OCI-LY3 (cell line): ENCODE data around the gene HSD11B1L.

ENCODE experiments used
- H2AFZ ChIP-seq: fragments of 200-600, 300-600 bp; shearing (Covaris generic); 2 replicates; pipeline ENCODE4 v1.6.0; 2014; ENCODE audit warnings: antibody characterized with exemption, low read depth, low read length
- H3K27ac ChIP-seq: fragments of 200-600, 300-600 bp; sonication (generic); 2 replicates; pipeline ENCODE4 v1.5.1; 2014; ENCODE audit warnings: mild to moderate bottlenecking, low read length, moderate library complexity, mixed read lengths
- H3K27me3 ChIP-seq: fragments of 200-600, 300-600 bp; sonication (generic); 2 replicates; pipeline ENCODE4 v1.6.1; 2014; ENCODE audit warnings: low read depth, low read length, mixed read lengths
- H3K36me3 ChIP-seq: fragments of 200-600, 300-600 bp; sonication (generic); replicated peaks from 2 replicates; pipeline ENCODE3; 2014; ENCODE audit warnings: low read depth, low read length, mixed read lengths
- H3K4me1 ChIP-seq: fragments of 300-600, 200-600 bp; sonication (generic); 2 replicates; pipeline ENCODE4 v1.6.1; 2014; ENCODE audit warnings: low read length, mixed read lengths
- H3K4me2 ChIP-seq: fragments of 200-600, 300-600 bp; sonication (generic); 2 replicates; pipeline ENCODE4 v1.6.1; 2014; ENCODE audit warnings: low read length, mixed read lengths
- H3K4me3 ChIP-seq: fragments of 300-600, 200-600 bp; sonication (generic); 2 replicates; pipeline ENCODE4 v1.5.1; 2014; ENCODE audit warnings: antibody characterized with exemption, mild to moderate bottlenecking, low read length, moderate library complexity
- H3K79me2 ChIP-seq: fragments of 300-600, 200-600 bp; shearing (Covaris generic); 2 replicates; pipeline ENCODE4 v1.6.1; 2014; ENCODE audit warnings: mild to moderate bottlenecking, low read length, mixed read lengths
- H3K9ac ChIP-seq: fragments of 300-600, 200-600 bp; shearing (Covaris generic); 2 replicates; pipeline ENCODE4 v1.6.0; 2014; ENCODE audit warnings: mild to moderate bottlenecking, low read length, moderate library complexity
- H3K9me3 ChIP-seq: fragments of 200-600, 300-600 bp; shearing (Covaris generic); 2 replicates; pipeline ENCODE4 v1.6.1; 2014; ENCODE audit warnings: low read length, mixed read lengths; ENCODE audit not compliant: insufficient read depth
- H4K20me1 ChIP-seq: fragments of 200-600, 300-600 bp; sonication (generic); 2 replicates; pipeline ENCODE4 v1.6.1; 2016; ENCODE audit warnings: low read length, mixed read lengths; ENCODE audit not compliant: insufficient read depth
- EZH2phosphoT487 ChIP-seq: fragments of 200-600 bp; shearing (Covaris generic); IDR thresholded peaks from 2 replicates; pipeline ENCODE4 v1.6.1; 2018; ENCODE audit warnings: antibody characterized with exemption, mixed run types, low read depth
- TF ChIP-seq, protein P1 (sequence below): fragments of 200-600, 300-600 bp; sonication (generic); IDR thresholded peaks from 2 replicates; pipeline ENCODE4 v1.5.1; 2014; ENCODE audit warnings: antibody characterized with exemption, low read length, low read depth

The HSD11B1L gene

DNA sequence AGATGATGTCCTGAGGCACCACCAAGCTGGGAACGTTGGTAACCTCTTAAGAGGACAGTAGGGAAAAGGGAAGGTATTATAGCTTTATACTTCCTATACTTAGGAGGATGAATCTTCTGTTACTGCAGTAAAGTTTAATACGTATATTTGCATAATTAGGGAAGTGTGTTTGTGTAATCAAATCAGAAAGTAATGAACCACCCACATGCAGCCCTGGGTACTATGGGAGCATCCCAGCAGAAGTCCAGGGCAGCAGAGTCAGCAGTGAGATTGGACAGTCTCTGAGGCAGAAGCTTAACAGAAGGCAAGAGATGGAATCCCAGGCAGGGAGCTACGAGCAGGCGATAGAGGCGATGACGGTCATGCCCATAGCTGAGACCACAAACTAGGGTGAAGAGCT lies 45.4 kb upstream of the HSD11B1L start:
- peaks cover 55% of the 10 kb centered on the region for H3K36me3 ChIP-seq
- no peak overlapping the region for H3K4me2 ChIP-seq
- no peaks in the 10 kb centered on the region for H3K9me3 ChIP-seq
- peaks cover 89% of the 10 kb centered on the region for H4K20me1 ChIP-seq
- TF ChIP-seq, protein P1, sequence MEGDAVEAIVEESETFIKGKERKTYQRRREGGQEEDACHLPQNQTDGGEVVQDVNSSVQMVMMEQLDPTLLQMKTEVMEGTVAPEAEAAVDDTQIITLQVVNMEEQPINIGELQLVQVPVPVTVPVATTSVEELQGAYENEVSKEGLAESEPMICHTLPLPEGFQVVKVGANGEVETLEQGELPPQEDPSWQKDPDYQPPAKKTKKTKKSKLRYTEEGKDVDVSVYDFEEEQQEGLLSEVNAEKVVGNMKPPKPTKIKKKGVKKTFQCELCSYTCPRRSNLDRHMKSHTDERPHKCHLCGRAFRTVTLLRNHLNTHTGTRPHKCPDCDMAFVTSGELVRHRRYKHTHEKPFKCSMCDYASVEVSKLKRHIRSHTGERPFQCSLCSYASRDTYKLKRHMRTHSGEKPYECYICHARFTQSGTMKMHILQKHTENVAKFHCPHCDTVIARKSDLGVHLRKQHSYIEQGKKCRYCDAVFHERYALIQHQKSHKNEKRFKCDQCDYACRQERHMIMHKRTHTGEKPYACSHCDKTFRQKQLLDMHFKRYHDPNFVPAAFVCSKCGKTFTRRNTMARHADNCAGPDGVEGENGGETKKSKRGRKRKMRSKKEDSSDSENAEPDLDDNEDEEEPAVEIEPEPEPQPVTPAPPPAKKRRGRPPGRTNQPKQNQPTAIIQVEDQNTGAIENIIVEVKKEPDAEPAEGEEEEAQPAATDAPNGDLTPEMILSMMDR, result no peak
- TF ChIP-seq EZH2phosphoT487, result no peak
- H3K9ac ChIP-seq, result no peak overlapping the region
- H3K27me3 ChIP-seq, result no peaks in the 10 kb centered on the region
- H3K4me3 ChIP-seq, result no peak overlapping the region
- no peak overlapping the region for H3K27ac ChIP-seq
- H2AFZ ChIP-seq, result no peak overlapping the region
- peaks cover 13% of the 10 kb centered on the region for H3K4me1 ChIP-seq
- peaks cover 100% of the 10 kb centered on the region for H3K79me2 ChIP-seq

DNA sequence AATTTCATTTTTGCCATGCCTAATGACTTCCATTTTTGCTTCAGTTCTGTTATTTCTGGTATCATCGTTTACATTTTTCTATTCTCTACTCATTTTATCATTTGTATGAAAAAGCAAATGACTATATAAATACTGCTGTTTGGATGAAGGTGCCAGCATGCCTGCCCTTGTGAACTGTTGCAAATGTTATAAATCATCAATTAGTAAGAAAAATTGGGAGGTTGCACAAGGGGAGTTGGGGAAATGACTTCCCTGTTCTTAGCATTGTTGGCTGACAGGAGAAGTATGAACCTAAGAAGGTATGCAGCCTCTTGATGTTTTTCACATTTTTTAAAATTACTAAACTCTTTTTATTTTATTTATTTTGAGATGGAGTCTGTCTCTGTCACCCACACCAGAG lies 42.9 kb upstream of the HSD11B1L start:
- peaks cover 100% of the 10 kb centered on the region for H3K79me2 ChIP-seq
- no peak overlapping the region for H3K4me3 ChIP-seq
- TF ChIP-seq, protein P1, result no peak
- TF ChIP-seq EZH2phosphoT487, result no peak
- no peaks in the 10 kb centered on the region for H3K27me3 ChIP-seq
- no peak overlapping the region for H3K27ac ChIP-seq
- no peak overlapping the region for H2AFZ ChIP-seq
- H3K36me3 ChIP-seq, result peaks cover 56% of the 10 kb centered on the region
- no peak overlapping the region for H3K9ac ChIP-seq
- H4K20me1 ChIP-seq, result peaks cover 91% of the 10 kb centered on the region
- peaks cover 13% of the 10 kb centered on the region for H3K4me1 ChIP-seq
- H3K4me2 ChIP-seq, result no peak overlapping the region
- H3K9me3 ChIP-seq, result no peaks in the 10 kb centered on the region

DNA sequence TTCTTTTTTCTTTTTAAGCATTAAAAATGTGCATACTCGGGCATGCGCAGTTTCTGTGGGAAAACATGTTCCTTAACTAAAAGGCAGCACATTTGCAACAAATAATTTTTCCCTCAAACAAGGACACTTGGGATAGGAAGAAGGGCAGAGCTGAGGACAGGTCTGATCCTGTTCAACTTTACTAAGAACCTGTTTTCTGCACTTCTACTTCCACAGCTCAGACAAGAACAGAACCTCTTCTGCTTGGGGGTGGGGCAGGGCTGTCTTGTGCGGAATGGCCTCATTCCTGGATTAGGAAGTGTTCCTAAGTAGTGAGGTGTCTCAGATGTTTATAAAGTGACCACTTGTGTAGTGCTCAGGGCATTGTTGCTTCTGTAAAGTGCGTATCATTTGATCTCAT lies 39.7 kb upstream of the HSD11B1L start:
- peaks cover 67% of the 10 kb centered on the region for H3K36me3 ChIP-seq
- TF ChIP-seq EZH2phosphoT487, result no peak
- TF ChIP-seq, protein P1, result no peak

DNA sequence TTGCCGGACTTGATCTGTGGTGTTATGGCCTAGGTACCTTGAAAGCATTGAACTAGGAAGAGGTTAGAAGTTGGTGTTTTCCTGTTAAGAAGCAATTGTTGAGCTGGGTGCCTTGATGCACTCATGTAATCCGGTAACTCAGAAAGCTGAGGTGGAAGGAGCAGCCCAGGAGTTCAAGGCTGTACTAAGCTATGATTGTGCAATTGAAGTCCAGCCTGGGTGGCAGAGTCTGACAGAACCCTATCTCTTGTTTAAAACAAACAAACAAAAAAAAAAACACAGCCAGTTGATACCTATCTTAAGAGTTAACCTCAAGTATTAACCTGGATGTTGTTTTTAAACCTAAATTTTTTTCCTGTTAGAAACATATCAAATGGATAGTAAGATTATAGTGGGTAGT lies 38.6 kb upstream of the HSD11B1L start:
- Histone ChIP-seq H3K79me2 (peaks cover 100% of the 10 kb centered on the region), H3K27me3 (no peaks in the 10 kb centered on the region), H3K36me3 (peaks cover 73% of the 10 kb centered on the region), H3K4me2 (no peak overlapping the region), H3K27ac (no peak overlapping the region), H3K4me1 (no peaks in the 10 kb centered on the region), H3K4me3 (no peak overlapping the region), H4K20me1 (peaks cover 96% of the 10 kb centered on the region), H3K9ac (no peak overlapping the region), H2AFZ (no peak overlapping the region), H3K9me3 (no peaks in the 10 kb centered on the region)
- TF ChIP-seq, protein P1, result no peak
- no peak for TF ChIP-seq EZH2phosphoT487

More for the DNA sequence above, 39.7 kb upstream of the HSD11B1L start:
- H3K9ac ChIP-seq, result no peak overlapping the region
- H3K79me2 ChIP-seq, result peaks cover 100% of the 10 kb centered on the region
- H3K27ac ChIP-seq, result no peak overlapping the region
- H3K27me3 ChIP-seq, result no peaks in the 10 kb centered on the region
- no peak overlapping the region for H3K4me3 ChIP-seq
- H2AFZ ChIP-seq, result no peak overlapping the region
- H3K9me3 ChIP-seq, result no peaks in the 10 kb centered on the region
- peaks cover 92% of the 10 kb centered on the region for H4K20me1 ChIP-seq
- H3K4me1 ChIP-seq, result no peaks in the 10 kb centered on the region
- no peak overlapping the region for H3K4me2 ChIP-seq
